Trophoblast cell (in vitro differentiated cells and primary cell): ENCODE results near the gene C16orf74.
A peak's percentile ranks its signal among the peaks of the same experiment; 100 is the strongest.

Experiments used
- DNase-seq, 2 donors: peaks; one replicate each; pipeline ENCODE4 v3.0.0-alpha.2; 2016
- H2AFZ ChIP-seq: 2 replicates; pipeline ENCODE4 v1.6.1; 2013; ENCODE audit warnings: low read length, moderate library complexity, mild to moderate bottlenecking; ENCODE audit not compliant: insufficient read depth, poor library complexity
- H2AK5ac ChIP-seq: 2 replicates; pipeline ENCODE4 v1.6.1; 2013; ENCODE audit warnings: mild to moderate bottlenecking, low read length
- H2BK120ac ChIP-seq: 2 replicates; pipeline ENCODE4 v1.6.1; 2013; ENCODE audit warnings: low read length, mild to moderate bottlenecking, moderate library complexity; ENCODE audit not compliant: insufficient read depth, poor library complexity
- H2BK12ac ChIP-seq: 2 replicates; pipeline ENCODE4 v1.6.1; 2013; ENCODE audit warnings: mild to moderate bottlenecking, low read length, moderate library complexity
- H2BK5ac ChIP-seq: 2 replicates; pipeline ENCODE4 v1.6.1; 2013; ENCODE audit warnings: low read length, low read depth, moderate library complexity, mild to moderate bottlenecking; ENCODE audit not compliant: poor library complexity
- H3K14ac ChIP-seq: 2 replicates; pipeline ENCODE4 v1.6.1; 2013; ENCODE audit warnings: mild to moderate bottlenecking, low read length
- H3K18ac ChIP-seq: 2 replicates; pipeline ENCODE4 v1.6.1; 2013; ENCODE audit warnings: mild to moderate bottlenecking, low read length
- H3K23ac ChIP-seq: 2 replicates; pipeline ENCODE4 v1.6.1; 2013; ENCODE audit warnings: low read length
- H3K27ac ChIP-seq: 2 replicates; pipeline ENCODE4 v1.5.1; 2013; ENCODE audit warnings: low read depth, mild to moderate bottlenecking, inconsistent platforms, low read length, moderate library complexity
- H3K27me3 ChIP-seq: 2 replicates; pipeline ENCODE4 v1.6.1; 2013; ENCODE audit warnings: inconsistent platforms, mild to moderate bottlenecking, low read length, moderate library complexity; ENCODE audit not compliant: insufficient read depth
- H3K36me3 ChIP-seq, 2 experiments: 1 replicate in 1 of 2; 2 replicates in 1 of 2; pipeline ENCODE4 v1.6.1; 2013; ENCODE audit warnings: low read length in 2 of 2, mild to moderate bottlenecking in 2 of 2, moderate library complexity in 1 of 2; ENCODE audit not compliant: insufficient read depth in 2 of 2, control insufficient read depth in 1 of 2
- H3K4ac ChIP-seq: 2 replicates; pipeline ENCODE4 v1.6.1; 2013; ENCODE audit warnings: low read depth, mild to moderate bottlenecking, low read length, moderate library complexity
- H3K4me1 ChIP-seq, 2 experiments: 1 replicate in 1 of 2; 2 replicates in 1 of 2; pipeline ENCODE4 v1.6.1; 2013; ENCODE audit warnings: low read length in 2 of 2, mild to moderate bottlenecking in 2 of 2, moderate library complexity in 1 of 2; ENCODE audit not compliant: insufficient read depth in 2 of 2, control insufficient read depth in 1 of 2
- H3K4me2 ChIP-seq: 2 replicates; pipeline ENCODE4 v1.6.1; 2013; ENCODE audit warnings: inconsistent platforms, mild to moderate bottlenecking, low read length, moderate library complexity
- H3K4me3 ChIP-seq: 2 replicates; pipeline ENCODE4 v1.5.1; 2013; ENCODE audit warnings: mild to moderate bottlenecking, low read depth, low read length, inconsistent platforms
- H3K79me1 ChIP-seq: one replicate; pipeline ENCODE4 v1.6.1; 2013; ENCODE audit warnings: low read length
- H3K79me2 ChIP-seq: 2 replicates; pipeline ENCODE4 v1.6.1; 2013; ENCODE audit warnings: low read length, mild to moderate bottlenecking; ENCODE audit not compliant: control insufficient read depth, insufficient read depth, poor library complexity
- H3K9ac ChIP-seq: 2 replicates; pipeline ENCODE4 v1.6.1; 2013; ENCODE audit warnings: mild to moderate bottlenecking, low read length
- H3K9me3 ChIP-seq: 2 replicates; pipeline ENCODE4 v1.6.1; 2013; ENCODE audit warnings: low read depth, mild to moderate bottlenecking, control low read depth, inconsistent platforms, low read length; ENCODE audit not compliant: insufficient read depth
- H4K12ac ChIP-seq: 2 replicates; pipeline ENCODE4 v1.6.1; 2013; ENCODE audit warnings: low read depth, mild to moderate bottlenecking, low read length, moderate library complexity
- H4K8ac ChIP-seq: 2 replicates; pipeline ENCODE4 v1.6.1; 2013; ENCODE audit warnings: low read depth, mild to moderate bottlenecking, low read length, moderate library complexity
- H4K91ac ChIP-seq: one replicate; pipeline ENCODE4 v1.6.1; 2013; ENCODE audit warnings: low read depth, mild to moderate bottlenecking, low read length, moderate library complexity
- WGBS: extraction: QIAGEN DNeasy Blood & Tissue Kit; methylation state at CpG from one replicate; pipeline ENCODE4 v1.1.7; 2013; ENCODE audit warnings: missing lambda C conversion rate; ENCODE audit not compliant: insufficient read length, insufficient coverage; ENCODE audit errors: extremely low coverage; 5-methylcytosine and 5-hydroxymethylcytosine counted together

The C16orf74 gene

GRCh38 chr16:85729452-85730185, 21.3 kb downstream of the C16orf74 start:
- no peaks in the 10 kb centered on the region for H3K4me1 ChIP-seq
- no peaks in the 10 kb centered on the region for H3K79me2 ChIP-seq
- no peak overlapping the region for H2BK5ac ChIP-seq
- no peaks in the 10 kb centered on the region for H3K27me3 ChIP-seq
- no peak overlapping the region for H3K27ac ChIP-seq
- no peak overlapping the region for H3K4me3 ChIP-seq
- H3K4ac ChIP-seq = no peak overlapping the region
- H4K12ac ChIP-seq = no peak overlapping the region
- H3K9me3 ChIP-seq = peaks cover 10% of the 10 kb centered on the region
- no peak overlapping the region for H2BK12ac ChIP-seq
- H3K18ac ChIP-seq = no peak overlapping the region
- DNase-seq = no peak
- no peak overlapping the region for H2AK5ac ChIP-seq
- H3K79me1 ChIP-seq = no peaks in the 10 kb centered on the region
- peaks cover 0 to 4% of the 10 kb centered on the region in 2 experiments for H3K36me3 ChIP-seq
- no CpG with 5 or more reads among the region's 16 CpGs for WGBS
- no peak overlapping the region for H2BK120ac ChIP-seq
- no peak overlapping the region for H3K9ac ChIP-seq
- no peak overlapping the region for H3K4me2 ChIP-seq
- H4K8ac ChIP-seq = no peak overlapping the region
- H2AFZ ChIP-seq = no peak overlapping the region
- no peak overlapping the region for H4K91ac ChIP-seq
- no peak overlapping the region for H3K23ac ChIP-seq
- H3K14ac ChIP-seq = no peak overlapping the region

- no peaks in the 10 kb centered on the region for H3K27me3 ChIP-seq
- no CpG with 5 or more reads among the region's 7 CpGs for WGBS
- no peak overlapping the region for H2BK12ac ChIP-seq
- H4K12ac ChIP-seq = no peak overlapping the region
- H2AK5ac ChIP-seq = no peak overlapping the region
- H3K4me3 ChIP-seq = no peak overlapping the region
- H2AFZ ChIP-seq = peak overlapping the region; percentile 3
- peaks cover 10% of the 10 kb centered on the region for H3K9me3 ChIP-seq
- no peak overlapping the region for H4K91ac ChIP-seq
- no peak overlapping the region for H2BK120ac ChIP-seq
- peaks cover 0 to 4% of the 10 kb centered on the region in 2 experiments for H3K36me3 ChIP-seq
- no peak for DNase-seq
- H3K4me1 ChIP-seq = no peaks in the 10 kb centered on the region
- no peak overlapping the region for H3K9ac ChIP-seq
- no peaks in the 10 kb centered on the region for H3K79me2 ChIP-seq
- H3K14ac ChIP-seq = no peak overlapping the region
- H3K23ac ChIP-seq = no peak overlapping the region
- no peak overlapping the region for H3K18ac ChIP-seq
- H2BK5ac ChIP-seq = no peak overlapping the region
- no peak overlapping the region for H4K8ac ChIP-seq
- H3K79me1 ChIP-seq = no peaks in the 10 kb centered on the region
- no peak overlapping the region for H3K4ac ChIP-seq
- no peak overlapping the region for H3K27ac ChIP-seq
- no peak overlapping the region for H3K4me2 ChIP-seq
These were observed 22.0 kb downstream of the C16orf74 start for GRCh38 chr16:85728879-85729278.

- H2AK5ac ChIP-seq = no peak overlapping the region
These were observed 26.0 kb downstream of the C16orf74 start for GRCh38 chr16:85724936-85725335.

GRCh38 chr16:85724126-85724879, 26.6 kb downstream of the C16orf74 start:
- H3K4me1 ChIP-seq = no peaks in the 10 kb centered on the region
- no peak overlapping the region for H3K23ac ChIP-seq
- no peak overlapping the region for H3K9ac ChIP-seq
- no peak for DNase-seq
- H3K18ac ChIP-seq = no peak overlapping the region
- H2AFZ ChIP-seq = no peak overlapping the region
- no peak overlapping the region for H2BK120ac ChIP-seq
- no peak overlapping the region for H4K8ac ChIP-seq
- no peak overlapping the region for H3K14ac ChIP-seq
- H4K91ac ChIP-seq = no peak overlapping the region
- no peak overlapping the region for H4K12ac ChIP-seq
- H3K79me2 ChIP-seq = no peaks in the 10 kb centered on the region
- H3K9me3 ChIP-seq = peaks cover 8% of the 10 kb centered on the region
- WGBS = no CpG with 5 or more reads among the region's 20 CpGs
- H3K27ac ChIP-seq = no peak overlapping the region
- H3K4me2 ChIP-seq = no peak overlapping the region
- no peaks in the 10 kb centered on the region for H3K79me1 ChIP-seq
- no peak overlapping the region for H2BK12ac ChIP-seq
- no peak overlapping the region for H3K4me3 ChIP-seq
- no peaks in the 10 kb centered on the region for H3K27me3 ChIP-seq
- no peak overlapping the region for H2AK5ac ChIP-seq
- no peak overlapping the region for H3K4ac ChIP-seq
- no peak overlapping the region for H2BK5ac ChIP-seq
- H3K36me3 ChIP-seq = peaks cover 0 to 4% of the 10 kb centered on the region in 2 experiments

More at GRCh38 chr16:85724936-85725335, 26.0 kb downstream of the C16orf74 start:
- Histone ChIP-seq H3K9me3 (peaks cover 8% of the 10 kb centered on the region), H3K4me3 (no peak overlapping the region), H2BK120ac (no peak overlapping the region), H3K4me2 (no peak overlapping the region), H3K36me3 (peaks cover 0 to 4% of the 10 kb centered on the region in 2 experiments), H4K8ac (no peak overlapping the region), H3K4me1 (no peaks in the 10 kb centered on the region), H4K12ac (no peak overlapping the region), H3K9ac (no peak overlapping the region), H3K14ac (no peak overlapping the region), H3K79me2 (no peaks in the 10 kb centered on the region), H3K27me3 (no peaks in the 10 kb centered on the region), H3K79me1 (no peaks in the 10 kb centered on the region), H4K91ac (no peak overlapping the region), H3K4ac (no peak overlapping the region), H2BK5ac (no peak overlapping the region), H3K23ac (no peak overlapping the region), H2BK12ac (no peak overlapping the region), H2AFZ (no peak overlapping the region), H3K27ac (no peak overlapping the region), H3K18ac (no peak overlapping the region)
- no CpG with 5 or more reads among the region's 12 CpGs for WGBS
- no peak for DNase-seq
